Liver (tissue), 3 donors: Measurements from ENCODE around the gene TMEFF1.

ENCODE experiments used
- EGR1 ChIP-seq, 2 donors: IDR thresholded peaks; 2 replicates each; pipeline ENCODE4 v1.6.1; 2016 to 2018; ENCODE audit warnings: antibody characterized with exemption in 2 of 2, low read depth in 2 of 2
- FOXA1 ChIP-seq: IDR thresholded peaks from 2 replicates; pipeline ENCODE4 v1.6.1; 2016; ENCODE audit warnings: antibody characterized with exemption
- JUND ChIP-seq, 2 donors: IDR thresholded peaks; 2 replicates each; pipeline ENCODE4 v1.6.1; 2016; ENCODE audit warnings: antibody characterized with exemption in 2 of 2
- RAD21 ChIP-seq, 2 donors: IDR thresholded peaks; 2 replicates each; pipeline ENCODE4 v1.6.1; 2016; ENCODE audit warnings: antibody characterized with exemption in 2 of 2, mild to moderate bottlenecking in 2 of 2
- SP1 ChIP-seq: IDR thresholded peaks from 2 replicates; pipeline ENCODE4 v1.6.1; 2018; ENCODE audit warnings: antibody characterized with exemption, mild to moderate bottlenecking
- TAF1 ChIP-seq: conservative IDR thresholded peaks from 2 replicates; pipeline ENCODE4 v1.6.1; 2016; ENCODE audit warnings: antibody characterized with exemption, mild to moderate bottlenecking
- YY1 ChIP-seq: IDR thresholded peaks from 2 replicates; pipeline ENCODE4 v1.6.1; 2016; ENCODE audit warnings: antibody characterized with exemption, mild to moderate bottlenecking
- TF ChIP-seq, protein P1 (sequence below): fragments of 150-350 bp; IDR thresholded peaks from 2 replicates; pipeline ENCODE4 v1.5.1; 2017; ENCODE audit warnings: improper control_type of control experiment, low read depth, low read length; ENCODE audit not compliant: missing input control
- TF ChIP-seq, protein P2 (sequence below): IDR thresholded peaks from 2 replicates; pipeline ENCODE4 v1.6.1; 2016; ENCODE audit warnings: antibody characterized with exemption, mild to moderate bottlenecking
- TF ChIP-seq, protein P3 (sequence below): IDR thresholded peaks from 2 replicates; pipeline ENCODE4 v1.6.1; 2016; ENCODE audit warnings: antibody characterized with exemption
- TF ChIP-seq, protein P4 (sequence below): IDR thresholded peaks from 2 replicates; pipeline ENCODE4 v1.6.1; 2016; ENCODE audit warnings: antibody characterized with exemption
- donor health status: healthy.
- donor health status: healthy.

DNA sequence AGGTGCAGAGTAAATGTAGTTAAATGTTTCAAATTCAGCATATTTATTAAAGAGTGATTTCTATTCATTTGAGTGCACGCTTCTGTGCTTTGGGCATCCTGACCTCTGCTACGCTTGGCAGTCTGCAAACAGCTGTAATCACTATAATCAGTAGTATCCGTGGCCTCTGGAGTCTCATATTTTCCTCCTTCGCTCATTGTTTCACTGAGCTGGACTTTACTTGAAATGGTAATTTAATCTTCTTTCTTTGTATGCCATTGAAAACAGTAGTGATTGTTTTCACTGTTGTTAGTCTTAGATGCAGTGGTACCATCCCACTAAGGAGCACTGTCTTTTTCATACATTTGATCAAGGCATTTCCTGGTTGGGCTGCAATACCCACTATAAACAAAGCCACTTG is 61.5 kb downstream of the TMEFF1 start:
- TF ChIP-seq YY1: no peak
- TF ChIP-seq, protein P1, sequence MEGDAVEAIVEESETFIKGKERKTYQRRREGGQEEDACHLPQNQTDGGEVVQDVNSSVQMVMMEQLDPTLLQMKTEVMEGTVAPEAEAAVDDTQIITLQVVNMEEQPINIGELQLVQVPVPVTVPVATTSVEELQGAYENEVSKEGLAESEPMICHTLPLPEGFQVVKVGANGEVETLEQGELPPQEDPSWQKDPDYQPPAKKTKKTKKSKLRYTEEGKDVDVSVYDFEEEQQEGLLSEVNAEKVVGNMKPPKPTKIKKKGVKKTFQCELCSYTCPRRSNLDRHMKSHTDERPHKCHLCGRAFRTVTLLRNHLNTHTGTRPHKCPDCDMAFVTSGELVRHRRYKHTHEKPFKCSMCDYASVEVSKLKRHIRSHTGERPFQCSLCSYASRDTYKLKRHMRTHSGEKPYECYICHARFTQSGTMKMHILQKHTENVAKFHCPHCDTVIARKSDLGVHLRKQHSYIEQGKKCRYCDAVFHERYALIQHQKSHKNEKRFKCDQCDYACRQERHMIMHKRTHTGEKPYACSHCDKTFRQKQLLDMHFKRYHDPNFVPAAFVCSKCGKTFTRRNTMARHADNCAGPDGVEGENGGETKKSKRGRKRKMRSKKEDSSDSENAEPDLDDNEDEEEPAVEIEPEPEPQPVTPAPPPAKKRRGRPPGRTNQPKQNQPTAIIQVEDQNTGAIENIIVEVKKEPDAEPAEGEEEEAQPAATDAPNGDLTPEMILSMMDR: no peak
- no peak for TF ChIP-seq RAD21 (IDR thresholded peaks at IDR 0.05)
- no peak for TF ChIP-seq TAF1
- TF ChIP-seq, protein P2, sequence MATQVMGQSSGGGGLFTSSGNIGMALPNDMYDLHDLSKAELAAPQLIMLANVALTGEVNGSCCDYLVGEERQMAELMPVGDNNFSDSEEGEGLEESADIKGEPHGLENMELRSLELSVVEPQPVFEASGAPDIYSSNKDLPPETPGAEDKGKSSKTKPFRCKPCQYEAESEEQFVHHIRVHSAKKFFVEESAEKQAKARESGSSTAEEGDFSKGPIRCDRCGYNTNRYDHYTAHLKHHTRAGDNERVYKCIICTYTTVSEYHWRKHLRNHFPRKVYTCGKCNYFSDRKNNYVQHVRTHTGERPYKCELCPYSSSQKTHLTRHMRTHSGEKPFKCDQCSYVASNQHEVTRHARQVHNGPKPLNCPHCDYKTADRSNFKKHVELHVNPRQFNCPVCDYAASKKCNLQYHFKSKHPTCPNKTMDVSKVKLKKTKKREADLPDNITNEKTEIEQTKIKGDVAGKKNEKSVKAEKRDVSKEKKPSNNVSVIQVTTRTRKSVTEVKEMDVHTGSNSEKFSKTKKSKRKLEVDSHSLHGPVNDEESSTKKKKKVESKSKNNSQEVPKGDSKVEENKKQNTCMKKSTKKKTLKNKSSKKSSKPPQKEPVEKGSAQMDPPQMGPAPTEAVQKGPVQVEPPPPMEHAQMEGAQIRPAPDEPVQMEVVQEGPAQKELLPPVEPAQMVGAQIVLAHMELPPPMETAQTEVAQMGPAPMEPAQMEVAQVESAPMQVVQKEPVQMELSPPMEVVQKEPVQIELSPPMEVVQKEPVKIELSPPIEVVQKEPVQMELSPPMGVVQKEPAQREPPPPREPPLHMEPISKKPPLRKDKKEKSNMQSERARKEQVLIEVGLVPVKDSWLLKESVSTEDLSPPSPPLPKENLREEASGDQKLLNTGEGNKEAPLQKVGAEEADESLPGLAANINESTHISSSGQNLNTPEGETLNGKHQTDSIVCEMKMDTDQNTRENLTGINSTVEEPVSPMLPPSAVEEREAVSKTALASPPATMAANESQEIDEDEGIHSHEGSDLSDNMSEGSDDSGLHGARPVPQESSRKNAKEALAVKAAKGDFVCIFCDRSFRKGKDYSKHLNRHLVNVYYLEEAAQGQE: no peak
- TF ChIP-seq, protein P3, sequence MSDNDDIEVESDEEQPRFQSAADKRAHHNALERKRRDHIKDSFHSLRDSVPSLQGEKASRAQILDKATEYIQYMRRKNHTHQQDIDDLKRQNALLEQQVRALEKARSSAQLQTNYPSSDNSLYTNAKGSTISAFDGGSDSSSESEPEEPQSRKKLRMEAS: no peak
- TF ChIP-seq JUND (IDR thresholded peaks at IDR 0.05): no peak
- TF ChIP-seq FOXA1: no peak
- TF ChIP-seq SP1: no peak
- TF ChIP-seq, protein P4, sequence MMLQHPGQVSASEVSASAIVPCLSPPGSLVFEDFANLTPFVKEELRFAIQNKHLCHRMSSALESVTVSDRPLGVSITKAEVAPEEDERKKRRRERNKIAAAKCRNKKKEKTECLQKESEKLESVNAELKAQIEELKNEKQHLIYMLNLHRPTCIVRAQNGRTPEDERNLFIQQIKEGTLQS: no peak
- TF ChIP-seq EGR1 (IDR thresholded peaks at IDR 0.05; ENCODE audit: low read depth in 2 of 2): no peak
